ENCODE results near the gene PITPNM2. TPM values are rescaled to one million over a fixed set of nuclear protein-coding genes. Genes with fewer than 3 reads are reported as not detected.

The PITPNM2 gene
- total and polyA plus RNA-seq, 8 donors = 1.8 to 28.1 (median 7.4) TPM

- no peak for TF ChIP-seq CTCF (IDR thresholded peaks at IDR 0.05)
- TF ChIP-seq EP300 (IDR thresholded peaks at IDR 0.05) = no peak
- TF ChIP-seq POLR2AphosphoS5 (IDR thresholded peaks at IDR 0.05) = no peak
- no peak for TF ChIP-seq POLR2A (IDR thresholded peaks at IDR 0.05)
- H3K9me3 ChIP-seq = no peaks in the 10 kb centered on the region
- WGBS, 5 donors = 78 to 86% (median 83%) methylated on average over 5 of the region's 5 CpGs
- DNase-seq = no peak
- no peaks in the 10 kb centered on the region for H3K27me3 ChIP-seq
- H3K4me3 ChIP-seq = no peak overlapping the region
- intact Hi-C loops (cut with DNase I; ENCODE audit: low total_unique reads) = no loop called here
- peaks cover 0 to 11% (median 0%) of the 10 kb centered on the region in 4 donors for H3K36me3 ChIP-seq
- H3K27ac ChIP-seq = no peak overlapping the region
- peaks cover 3 to 41% (median 22%) of the 10 kb centered on the region in 4 donors for H3K4me1 ChIP-seq
Measured at GRCh38 chr12:123102781-123103503, 47.9 kb downstream of the PITPNM2 start.

- WGBS, 5 donors = 80 to 88% (median 82%) methylated on average over 2 of the region's 2 CpGs
- no peaks in the 10 kb centered on the region for H3K9me3 ChIP-seq
- peaks cover 8 to 41% (median 21%) of the 10 kb centered on the region in 4 donors for H3K4me1 ChIP-seq
- H3K4me3 ChIP-seq = no peak overlapping the region
- no peak overlapping the region for H3K27ac ChIP-seq
- H3K27me3 ChIP-seq = no peaks in the 10 kb centered on the region
- peaks cover 0 to 11% (median 0%) of the 10 kb centered on the region in 4 donors for H3K36me3 ChIP-seq
- TF ChIP-seq EP300 (IDR thresholded peaks at IDR 0.05) = no peak
- TF ChIP-seq CTCF (IDR thresholded peaks at IDR 0.05) = no peak
- TF ChIP-seq POLR2A (IDR thresholded peaks at IDR 0.05) = no peak
- TF ChIP-seq POLR2AphosphoS5 (IDR thresholded peaks at IDR 0.05) = no peak
- intact Hi-C loops (cut with DNase I; ENCODE audit: low total_unique reads) = no loop called here
- DNase-seq = no peak
Measured at GRCh38 chr12:123102366-123102765, 48.5 kb downstream of the PITPNM2 start.

- intact Hi-C loops (cut with DNase I; ENCODE audit: low total_unique reads) = no loop called here
- TF ChIP-seq CTCF (IDR thresholded peaks at IDR 0.05) (no peak), POLR2AphosphoS5 (IDR thresholded peaks at IDR 0.05) (no peak), POLR2A (IDR thresholded peaks at IDR 0.05) (no peak)
- peaks cover 7 to 41% (median 23%) of the 10 kb centered on the region in 4 donors for H3K4me1 ChIP-seq
- DNase-seq = no peak
- no peak overlapping the region for H3K27ac ChIP-seq
- H3K27me3 ChIP-seq = no peaks in the 10 kb centered on the region
- H3K9me3 ChIP-seq = no peaks in the 10 kb centered on the region
- no peak overlapping the region for H3K4me3 ChIP-seq
- WGBS, 5 donors = 89 to 98% (median 91%) methylated on average over 5 of the region's 5 CpGs
- H3K36me3 ChIP-seq = peaks cover 0 to 11% (median 0%) of the 10 kb centered on the region in 4 donors
Measured at GRCh38 chr12:123101526-123101925, 49.4 kb downstream of the PITPNM2 start.

Other genes starting within 250 kb of the PITPNM2 start
- gene ABCB9, start 184.6 kb downstream of the PITPNM2 start, total RNA-seq = 10 to 100 TPM in 1 of 5 donors, 1 to 10 TPM in 3, not detected in 1; 1.6 to 29.5 (median 3.6) TPM
- gene ABCB9, start 184.6 kb downstream of the PITPNM2 start, polyA plus RNA-seq = 1 to 10 TPM; 1.2 to 2.5 (median 1.9) TPM
- 10 to 100 TPM in 2 of 5 donors, 1 to 10 TPM in 3; 1.7 to 29.2 (median 8.9) TPM for gene OGFOD2, start 175.8 kb downstream of the PITPNM2 start, total RNA-seq
- gene OGFOD2, start 175.8 kb downstream of the PITPNM2 start, polyA plus RNA-seq = 10 to 100 TPM; 16.1 to 27.2 (median 18.9) TPM
- gene ARL6IP4, start 170.4 kb downstream of the PITPNM2 start, total RNA-seq = 100 to 1,000 TPM; 104 to 294 (median 181) TPM
- gene ARL6IP4, start 170.4 kb downstream of the PITPNM2 start, polyA plus RNA-seq = 100 to 1,000 TPM; 321 to 432 (median 386) TPM
- 100 to 1,000 TPM in 2 of 5 donors, 10 to 100 TPM in 3; 44.6 to 288 (median 57.3) TPM for gene MPHOSPH9, start 82.1 kb upstream of the PITPNM2 start, total RNA-seq
- gene MPHOSPH9, start 82.1 kb upstream of the PITPNM2 start, polyA plus RNA-seq = 1 to 10 TPM; 4.9 to 6.0 (median 5.7) TPM
- 10 to 100 TPM in 2 of 5 donors, 1 to 10 TPM in 2, not detected in 1; 3.1 to 20.0 (median 9.9) TPM for gene MTRFR, start 82.3 kb upstream of the PITPNM2 start, total RNA-seq
- gene MTRFR, start 82.3 kb upstream of the PITPNM2 start, polyA plus RNA-seq = 10 to 100 TPM in 1 of 3 donors, 1 to 10 TPM in 2; 7.6 to 13.7 (median 9.5) TPM
- gene CDK2AP1, start 120.8 kb upstream of the PITPNM2 start, total RNA-seq = 100 to 1,000 TPM in 2 of 5 donors, 10 to 100 TPM in 3; 38.5 to 227 (median 77.5) TPM
- 100 to 1,000 TPM; 115 to 249 (median 154) TPM for gene CDK2AP1, start 120.8 kb upstream of the PITPNM2 start, polyA plus RNA-seq
- 10 to 100 TPM in 4 of 5 donors, 1 to 10 TPM in 1; 6.4 to 35.6 (median 17.7) TPM for gene SBNO1, start 213.8 kb upstream of the PITPNM2 start, total RNA-seq
- 1 to 10 TPM; 3.4 to 4.1 (median 3.6) TPM for gene SBNO1, start 213.8 kb upstream of the PITPNM2 start, polyA plus RNA-seq
- gene KMT5A, start 233.0 kb upstream of the PITPNM2 start, total RNA-seq = 10 to 100 TPM; 22.8 to 64.6 (median 46.1) TPM
- gene KMT5A, start 233.0 kb upstream of the PITPNM2 start, polyA plus RNA-seq = 10 to 100 TPM; 16.5 to 20.4 (median 16.6) TPM